GM12872 (cell line): ENCODE data around the gene CCDC177.

Source experiments
- TF ChIP-seq, protein P1 (sequence below): IDR thresholded peaks from 3 replicates; pipeline ENCODE4 v1.5.1; 2011; ENCODE audit warnings: low read depth, mild to moderate bottlenecking, low read length, moderate library complexity; ENCODE audit not compliant: insufficient read depth

Gene CCDC177

DNA sequence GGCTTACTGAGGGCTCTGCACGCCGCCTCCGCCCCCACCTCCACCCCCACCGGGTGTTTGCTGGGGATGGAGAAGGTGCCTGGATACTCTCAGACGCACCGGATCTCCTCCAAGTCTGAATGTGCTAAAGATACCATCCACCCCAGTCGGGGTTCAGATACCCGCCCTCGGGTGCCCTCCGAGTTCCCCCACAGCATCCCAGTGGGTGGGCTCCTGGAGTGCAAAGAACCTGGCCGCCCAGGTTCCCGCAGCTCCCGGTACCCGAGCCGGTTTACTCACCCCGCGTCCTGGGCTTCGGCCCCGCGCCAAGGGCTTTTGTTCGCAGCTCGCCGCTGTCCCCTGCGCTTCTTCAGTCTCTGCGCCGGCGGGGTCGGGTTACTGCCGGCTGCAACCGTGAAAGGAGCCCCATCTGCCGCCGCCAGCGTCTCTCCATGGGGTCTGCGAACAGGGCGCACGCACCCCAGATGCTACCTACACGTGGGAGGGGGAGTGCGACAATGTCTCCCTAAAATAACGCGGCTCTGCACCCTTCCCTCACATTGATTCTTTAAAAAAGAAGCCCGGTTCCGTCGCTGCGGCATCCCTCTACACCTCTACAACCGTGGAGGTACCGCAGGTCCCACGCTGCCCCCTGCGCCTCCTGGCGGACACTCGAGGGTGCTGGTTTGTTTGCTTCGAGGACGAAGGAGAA lies at the start of gene CCDC177:
Gene CCDC177, minus strand, starts transcription at position 609 of the 691 bp plus-strand sequence. CDS start 1,249 bp downstream, outside the sequence.
- TF ChIP-seq, protein P1, sequence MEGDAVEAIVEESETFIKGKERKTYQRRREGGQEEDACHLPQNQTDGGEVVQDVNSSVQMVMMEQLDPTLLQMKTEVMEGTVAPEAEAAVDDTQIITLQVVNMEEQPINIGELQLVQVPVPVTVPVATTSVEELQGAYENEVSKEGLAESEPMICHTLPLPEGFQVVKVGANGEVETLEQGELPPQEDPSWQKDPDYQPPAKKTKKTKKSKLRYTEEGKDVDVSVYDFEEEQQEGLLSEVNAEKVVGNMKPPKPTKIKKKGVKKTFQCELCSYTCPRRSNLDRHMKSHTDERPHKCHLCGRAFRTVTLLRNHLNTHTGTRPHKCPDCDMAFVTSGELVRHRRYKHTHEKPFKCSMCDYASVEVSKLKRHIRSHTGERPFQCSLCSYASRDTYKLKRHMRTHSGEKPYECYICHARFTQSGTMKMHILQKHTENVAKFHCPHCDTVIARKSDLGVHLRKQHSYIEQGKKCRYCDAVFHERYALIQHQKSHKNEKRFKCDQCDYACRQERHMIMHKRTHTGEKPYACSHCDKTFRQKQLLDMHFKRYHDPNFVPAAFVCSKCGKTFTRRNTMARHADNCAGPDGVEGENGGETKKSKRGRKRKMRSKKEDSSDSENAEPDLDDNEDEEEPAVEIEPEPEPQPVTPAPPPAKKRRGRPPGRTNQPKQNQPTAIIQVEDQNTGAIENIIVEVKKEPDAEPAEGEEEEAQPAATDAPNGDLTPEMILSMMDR, result peak; percentile 84

DNA sequence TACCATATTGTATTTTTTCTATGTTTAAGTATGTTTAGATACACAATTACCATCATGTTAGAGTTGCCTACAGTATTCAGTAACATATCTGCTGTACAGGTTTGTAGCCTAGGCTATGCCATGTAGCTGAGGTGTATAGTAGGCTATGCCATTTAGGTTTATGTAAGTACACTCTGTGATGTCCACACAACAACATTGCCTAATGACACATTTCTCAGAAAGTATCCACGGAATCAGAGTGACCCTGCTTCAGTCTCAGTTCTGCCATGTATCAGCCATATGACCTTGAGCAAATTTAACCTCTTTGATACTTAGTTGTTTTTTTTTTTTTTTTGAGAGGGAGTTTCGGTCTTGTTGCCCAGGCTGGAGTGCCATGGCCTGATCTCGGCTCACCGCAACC lies 49.5 kb upstream of the CCDC177 start:
- TF ChIP-seq, protein P1, result no peak

DNA sequence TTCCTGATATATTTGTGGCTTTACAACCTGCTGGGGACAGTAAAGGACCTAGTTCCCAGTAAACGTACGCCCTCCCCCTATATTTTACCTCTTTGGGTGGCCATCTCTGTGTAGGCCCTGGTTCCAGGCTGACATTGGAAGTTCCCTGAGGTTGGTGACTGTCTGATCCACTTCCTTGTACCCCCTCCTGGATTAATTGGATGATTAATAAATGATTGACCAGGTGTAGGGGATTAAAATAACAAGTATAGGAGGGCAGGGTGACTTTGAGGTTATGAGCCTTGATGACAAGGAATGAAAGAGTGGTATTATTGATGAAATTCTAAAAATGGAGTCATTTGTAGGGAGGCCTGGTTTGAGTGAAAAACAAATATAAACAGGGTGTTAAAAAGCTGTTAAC lies 46.3 kb upstream of the CCDC177 start:
- TF ChIP-seq, protein P1, result no peak

DNA sequence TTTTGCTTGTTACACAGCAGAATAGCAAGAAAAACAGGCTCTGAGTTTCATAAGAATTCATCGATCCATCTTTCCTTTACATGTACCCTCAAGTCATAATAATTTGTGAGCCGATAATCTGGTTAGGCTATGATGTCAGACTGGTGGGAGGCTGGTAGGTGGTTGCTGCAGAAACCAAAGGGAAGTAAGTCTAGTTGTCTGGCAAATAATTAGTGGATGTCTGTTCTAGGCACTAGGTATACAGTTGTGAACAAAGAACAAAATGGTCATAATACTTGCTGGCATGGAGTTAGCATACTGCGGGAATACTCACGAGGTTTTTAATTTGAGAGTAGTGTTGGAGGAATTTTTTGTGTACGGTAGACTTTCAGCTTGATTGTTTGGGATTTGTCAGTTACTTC lies 45.5 kb upstream of the CCDC177 start:
- TF ChIP-seq, protein P1, result no peak

DNA sequence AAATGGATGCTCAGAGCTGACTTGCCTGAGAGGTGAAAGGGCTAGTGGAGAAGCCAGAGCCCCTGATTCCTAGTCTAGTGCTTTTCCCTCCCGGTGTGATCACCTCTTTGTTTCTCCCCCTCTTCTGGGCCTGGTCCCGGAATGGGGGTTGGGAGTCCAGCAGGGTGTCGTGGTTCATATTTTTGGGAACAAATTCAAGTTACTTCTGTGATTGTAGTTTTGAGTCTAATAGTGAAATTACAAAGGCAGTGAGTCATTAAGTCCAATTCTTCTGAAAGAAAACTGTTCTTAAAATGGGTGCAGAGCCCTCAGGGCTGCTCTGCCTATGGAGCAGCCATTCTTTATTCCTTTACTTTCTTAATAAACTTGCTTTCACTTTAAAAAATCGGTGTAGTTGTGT lies 44.3 kb upstream of the CCDC177 start:
- TF ChIP-seq, protein P1, result no peak

DNA sequence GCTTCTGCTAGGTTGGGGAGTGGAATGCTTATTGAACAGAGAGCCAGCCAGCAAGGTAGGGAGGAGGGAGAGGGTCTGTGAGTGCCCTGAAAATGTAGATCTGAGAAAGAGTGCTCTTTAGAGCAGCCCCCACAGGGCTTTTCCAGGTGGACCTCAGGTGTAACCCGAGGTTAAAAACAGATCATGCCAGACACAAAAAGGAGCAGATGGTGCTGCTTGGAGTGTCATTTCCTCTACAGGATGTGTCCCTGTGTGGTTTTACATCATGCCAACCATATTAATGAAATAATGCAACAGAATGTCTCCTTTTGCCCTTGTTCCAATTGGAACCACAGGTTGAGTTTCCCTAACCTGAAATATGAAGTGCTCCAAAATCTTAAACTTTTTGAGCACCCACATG lies 43.1 kb upstream of the CCDC177 start:
- TF ChIP-seq, protein P1, result no peak

DNA sequence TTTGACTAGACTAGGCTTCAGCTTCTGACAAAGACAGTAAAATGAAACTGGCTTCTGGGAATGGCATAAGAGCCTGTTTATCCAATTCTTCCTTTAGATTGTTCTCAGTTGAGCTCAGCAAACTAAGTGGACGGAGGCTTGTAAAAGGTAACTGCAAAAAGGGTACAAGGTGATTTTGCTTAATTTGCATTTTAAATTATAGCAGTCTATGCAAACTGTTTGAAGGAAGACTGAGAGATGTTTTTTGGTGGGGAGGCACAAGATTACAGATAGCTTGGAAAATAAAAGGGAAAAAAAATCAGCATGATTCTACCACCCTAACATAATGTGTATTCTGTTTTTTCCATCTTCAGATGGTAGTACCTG lies 41.7 kb upstream of the CCDC177 start:
- TF ChIP-seq, protein P1, result no peak
